Activated CD8-positive, alpha-beta memory T cell treated with anti-CD3 and anti-CD28 coated beads for 24 hours (primary cell): ENCODE results near the gene ZNF597.

Source experiments
- DNase-seq: peaks from one replicate; pipeline ENCODE4 v3.0.0-alpha.2; 2020

ZNF597 gene, protein sequence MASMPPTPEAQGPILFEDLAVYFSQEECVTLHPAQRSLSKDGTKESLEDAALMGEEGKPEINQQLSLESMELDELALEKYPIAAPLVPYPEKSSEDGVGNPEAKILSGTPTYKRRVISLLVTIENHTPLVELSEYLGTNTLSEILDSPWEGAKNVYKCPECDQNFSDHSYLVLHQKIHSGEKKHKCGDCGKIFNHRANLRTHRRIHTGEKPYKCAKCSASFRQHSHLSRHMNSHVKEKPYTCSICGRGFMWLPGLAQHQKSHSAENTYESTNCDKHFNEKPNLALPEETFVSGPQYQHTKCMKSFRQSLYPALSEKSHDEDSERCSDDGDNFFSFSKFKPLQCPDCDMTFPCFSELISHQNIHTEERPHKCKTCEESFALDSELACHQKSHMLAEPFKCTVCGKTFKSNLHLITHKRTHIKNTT

GRCh38 chr16:3443108-3444031, at the start of gene ZNF597, which contains the start of gene NAA60:
Gene ZNF597 (minus strand): TSS chr16:3443504. CDS start chr16:3443153, 351 bp downstream.
Gene NAA60 (plus strand): TSS chr16:3443680. CDS start chr16:3476228, 32,548 bp downstream.
- DNase-seq: peak; percentile 82

- DNase-seq: no peak
Measured at GRCh38 chr16:3492356-3492755, 49.1 kb upstream of the ZNF597 start.

- DNase-seq: no peak
Measured at GRCh38 chr16:3490911-3491629, 47.8 kb upstream of the ZNF597 start.

DNA sequence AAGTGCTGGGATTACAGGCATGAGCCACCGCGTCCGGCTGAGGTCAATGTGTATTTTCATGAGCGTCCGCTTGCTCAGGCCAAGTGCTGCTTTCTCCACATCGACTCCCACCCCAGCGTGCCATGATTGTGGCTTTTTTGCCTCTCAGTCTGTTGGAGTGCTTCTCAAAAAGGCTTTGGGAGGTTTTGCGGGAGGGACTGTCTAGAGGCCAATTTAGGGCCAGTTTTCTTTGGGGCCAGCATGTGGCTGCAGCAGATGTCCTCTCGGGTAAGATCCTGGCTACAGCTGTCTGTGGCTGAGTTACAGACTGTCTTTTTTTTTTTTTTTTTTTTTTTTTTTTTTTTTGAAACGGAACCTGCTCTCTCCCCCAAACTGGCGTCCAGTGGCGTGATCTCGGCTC, 45.5 kb upstream of the ZNF597 start:
- no peak for DNase-seq

GRCh38 chr16:3487521-3488410, 44.5 kb upstream of the ZNF597 start:
- no peak for DNase-seq

- DNase-seq: no peak
Measured at GRCh38 chr16:3486506-3487215, 43.4 kb upstream of the ZNF597 start.

GRCh38 chr16:3485821-3486505, 42.7 kb upstream of the ZNF597 start:
- DNase-seq: no peak

DNA sequence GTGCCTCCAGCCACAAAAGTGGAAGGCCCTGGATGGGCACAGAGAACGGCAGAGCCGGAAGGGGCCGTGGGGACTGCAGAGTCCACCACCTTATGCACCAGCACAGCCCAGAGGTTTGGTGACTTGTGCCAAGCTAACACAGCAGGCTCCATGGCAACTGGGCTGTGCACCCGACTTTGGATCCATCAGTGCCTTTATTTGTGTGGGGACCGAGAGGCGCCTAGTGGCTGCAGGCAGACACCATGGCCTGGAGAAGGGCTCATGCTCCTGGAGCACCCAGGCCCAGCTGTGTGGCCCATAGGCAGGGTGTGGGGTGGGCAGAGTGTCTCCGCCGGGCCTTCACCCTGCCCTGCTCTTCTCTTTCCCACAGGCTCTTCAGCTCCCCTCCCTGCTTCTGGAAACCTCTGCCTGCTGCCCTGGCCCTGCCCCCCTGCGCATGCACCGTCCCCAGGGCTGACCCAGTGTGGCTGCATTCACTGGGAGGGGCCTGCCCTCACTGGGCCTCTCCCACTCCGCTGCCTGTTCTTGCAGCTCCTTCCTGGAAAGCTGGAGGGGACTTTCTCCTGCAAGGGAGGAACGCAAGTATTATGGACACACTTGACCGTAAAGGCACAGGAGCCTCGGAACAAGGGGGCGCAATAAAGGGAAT, 41.9 kb upstream of the ZNF597 start:
- DNase-seq: no peak

- DNase-seq: no peak
Measured at GRCh38 chr16:3484318-3485096, 41.2 kb upstream of the ZNF597 start.

- no peak for DNase-seq
Measured at GRCh38 chr16:3482659-3483241, 39.4 kb upstream of the ZNF597 start.

GRCh38 chr16:3481696-3482658, 38.7 kb upstream of the ZNF597 start:
- DNase-seq: no peak

DNA sequence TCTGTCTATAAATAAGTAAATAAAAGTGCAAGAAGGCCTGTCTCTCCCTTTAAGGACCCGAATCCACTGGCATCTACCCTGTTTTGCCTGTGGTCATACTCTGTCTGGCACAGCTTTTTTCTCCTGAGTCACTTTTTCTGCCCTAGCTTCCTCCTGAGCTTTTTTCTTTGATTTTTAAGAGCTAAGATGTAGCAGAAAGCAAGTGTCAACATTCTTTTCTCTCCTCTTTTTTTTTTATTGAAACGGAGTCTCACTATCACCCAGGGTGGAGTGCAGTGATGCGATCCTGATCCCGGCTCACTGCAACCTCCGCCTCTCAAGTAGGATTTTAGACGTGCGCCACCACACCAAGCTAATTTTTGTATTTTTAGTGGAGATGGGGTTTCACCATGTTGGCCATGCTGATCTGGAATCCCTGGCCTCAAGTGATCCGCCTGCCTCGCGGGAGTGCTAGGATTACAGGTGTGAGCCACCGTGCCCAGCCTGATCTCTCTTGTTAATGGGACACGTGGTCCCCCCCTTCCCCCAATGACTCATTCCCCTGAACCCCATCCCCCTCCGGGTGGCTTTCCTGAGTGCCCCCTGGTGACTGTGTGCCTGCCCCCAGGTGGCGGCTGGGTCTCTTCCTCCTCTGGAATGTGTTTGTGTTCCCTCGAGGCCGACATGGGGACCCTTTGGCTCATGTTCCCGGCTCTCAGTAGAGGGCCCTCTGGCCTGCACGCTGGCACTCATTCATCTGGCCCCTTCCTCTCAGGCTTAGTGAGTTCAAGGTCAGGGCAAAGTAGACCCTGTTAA, 37.8 kb upstream of the ZNF597 start:
- no peak for DNase-seq

DNA sequence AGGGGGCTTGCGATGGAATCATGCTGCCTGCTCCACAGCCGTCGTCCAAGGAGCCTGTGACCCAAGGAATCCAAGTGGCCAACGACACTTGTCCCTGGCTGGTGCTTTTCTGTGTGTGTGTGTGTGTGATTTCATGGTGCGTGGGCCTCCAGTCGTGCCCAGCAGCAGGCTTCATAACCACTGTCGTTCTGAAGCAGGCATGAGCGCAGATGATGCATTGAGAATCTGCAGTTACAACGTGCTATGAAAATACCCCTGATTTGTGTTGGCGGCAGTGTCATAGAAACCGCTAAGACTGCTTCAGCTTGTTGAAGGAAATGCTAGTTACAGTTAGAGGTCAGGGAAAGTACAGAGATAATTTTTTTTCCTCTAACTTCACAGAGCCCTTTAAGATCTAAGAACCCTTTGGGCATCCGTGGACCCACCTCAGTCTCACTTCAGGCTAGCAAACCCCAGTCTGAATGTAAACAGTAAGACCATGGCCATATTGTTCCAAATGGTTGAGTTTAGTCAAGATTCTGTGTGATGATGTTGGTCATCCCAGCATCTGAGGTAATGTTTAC, 36.4 kb upstream of the ZNF597 start:
- no peak for DNase-seq

- no peak for DNase-seq
Measured at GRCh38 chr16:3478242-3478925, 35.1 kb upstream of the ZNF597 start.

GRCh38 chr16:3476409-3476808, 33.1 kb upstream of the ZNF597 start:
- DNase-seq: no peak
